SH-SY5Y (cell line): Measurements from ENCODE around the gene AK2.

Experiments
- GATA2 ChIP-seq: IDR thresholded peaks from 2 replicates; pipeline ENCODE4 v1.6.1; 2011; ENCODE audit warnings: mild to moderate bottlenecking, low read depth, low read length
- GATA3 ChIP-seq: IDR thresholded peaks from 2 replicates; pipeline ENCODE4 v1.6.1; 2011; ENCODE audit warnings: low read depth, mild to moderate bottlenecking, low read length, moderate library complexity

AK2 gene

DNA sequence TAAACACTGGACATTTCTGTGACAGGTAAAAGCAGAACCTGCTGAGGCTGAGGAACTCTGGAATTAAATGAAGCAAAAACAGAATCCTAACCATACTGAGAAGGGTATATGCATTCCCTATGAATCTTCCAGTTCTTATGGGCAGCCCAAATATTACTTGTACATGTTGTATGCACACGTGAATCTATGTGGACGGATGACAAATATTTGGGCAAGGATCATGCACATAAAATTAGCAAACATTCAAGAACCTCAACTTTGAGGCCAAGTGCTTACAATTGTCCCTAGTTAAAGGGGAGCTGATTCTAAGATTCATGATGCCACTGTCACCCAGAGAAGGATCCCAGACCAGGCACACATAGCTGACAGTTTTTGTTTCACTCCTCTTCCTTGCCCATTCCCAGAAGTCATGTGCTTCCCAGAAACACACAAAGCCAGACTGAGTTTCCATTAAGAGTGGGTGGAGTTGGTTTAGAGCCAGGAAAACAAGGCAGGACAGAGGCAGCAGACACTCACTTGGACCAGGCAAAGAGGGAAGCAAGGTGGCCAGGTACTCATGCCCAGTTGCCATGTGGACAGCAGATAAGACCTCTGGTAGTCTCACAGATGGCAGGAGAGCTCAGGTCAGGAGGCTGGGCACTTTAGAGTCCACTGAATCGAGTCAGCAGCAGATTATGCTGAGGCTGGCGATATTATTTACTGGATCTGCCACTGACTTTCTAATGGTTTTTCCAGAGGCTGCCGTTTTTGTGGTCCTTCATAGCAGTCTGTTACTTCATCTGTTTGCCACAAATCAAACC lies 25.6 kb downstream of the AK2 start:
- TF ChIP-seq GATA3 (no peak), GATA2 (no peak)

DNA sequence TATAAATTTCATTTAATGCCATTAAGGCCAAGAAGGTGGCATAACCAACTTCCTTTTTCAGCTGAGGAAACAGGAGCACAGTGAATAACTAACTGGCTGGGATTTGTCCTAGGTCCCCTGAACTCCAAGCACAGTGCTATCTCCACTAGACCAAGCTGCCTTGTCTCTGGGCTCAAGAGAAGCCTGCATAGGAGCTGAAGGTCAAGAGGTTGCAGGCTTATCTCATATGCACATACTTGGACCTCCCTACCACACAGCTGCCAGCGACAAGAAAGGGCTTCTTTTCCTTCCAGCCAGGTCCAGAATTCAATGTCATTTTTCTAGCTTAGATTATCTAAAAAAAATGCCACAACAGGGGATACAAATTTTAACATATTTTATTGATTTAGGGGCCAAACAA lies 27.1 kb downstream of the AK2 start:
- TF ChIP-seq GATA2 (no peak), GATA3 (no peak)

DNA sequence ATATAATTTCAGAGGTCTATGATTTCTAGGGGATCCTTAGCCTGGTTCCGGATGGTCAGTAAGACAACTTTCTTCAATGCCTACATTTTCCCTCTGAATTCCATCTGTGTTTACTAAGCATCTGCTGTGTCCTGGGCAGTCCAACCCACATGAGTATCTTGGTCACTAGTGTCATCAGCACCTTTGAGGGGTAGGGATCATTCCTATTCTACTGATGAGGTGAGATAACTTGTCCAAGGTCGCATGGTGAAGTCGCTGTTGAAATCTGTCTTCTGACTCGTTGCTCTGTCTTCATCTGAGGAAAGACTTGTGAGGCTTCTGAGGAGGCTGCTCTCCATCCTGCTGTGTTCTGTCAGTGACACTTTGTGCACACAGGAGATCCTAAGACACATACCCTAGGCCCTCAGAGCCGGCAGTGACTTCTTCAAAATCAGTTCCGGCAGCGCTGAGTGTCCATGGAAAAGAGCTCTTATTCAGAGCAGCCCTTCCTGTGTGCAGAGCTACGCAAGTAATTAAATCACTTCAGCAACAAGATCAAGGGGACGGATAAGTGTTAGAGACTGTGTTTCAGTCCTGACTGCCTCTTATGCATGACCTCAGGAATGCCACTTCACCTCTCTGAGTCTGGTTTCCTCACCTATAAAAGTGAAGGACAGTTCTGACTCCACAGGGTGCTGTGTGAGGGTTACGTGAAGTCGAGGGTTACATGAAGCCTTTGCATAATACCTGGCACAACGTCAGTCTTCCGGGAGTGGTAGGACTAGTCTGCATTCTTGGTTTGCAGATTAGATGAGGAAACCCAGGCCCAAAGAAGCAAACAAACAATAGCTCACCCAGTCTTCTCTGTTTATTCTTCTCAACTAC lies 28.4 kb downstream of the AK2 start:
- TF ChIP-seq GATA2 (peak; percentile 63; the same call in 1 of the 2 replicates), GATA3 (no peak)

DNA sequence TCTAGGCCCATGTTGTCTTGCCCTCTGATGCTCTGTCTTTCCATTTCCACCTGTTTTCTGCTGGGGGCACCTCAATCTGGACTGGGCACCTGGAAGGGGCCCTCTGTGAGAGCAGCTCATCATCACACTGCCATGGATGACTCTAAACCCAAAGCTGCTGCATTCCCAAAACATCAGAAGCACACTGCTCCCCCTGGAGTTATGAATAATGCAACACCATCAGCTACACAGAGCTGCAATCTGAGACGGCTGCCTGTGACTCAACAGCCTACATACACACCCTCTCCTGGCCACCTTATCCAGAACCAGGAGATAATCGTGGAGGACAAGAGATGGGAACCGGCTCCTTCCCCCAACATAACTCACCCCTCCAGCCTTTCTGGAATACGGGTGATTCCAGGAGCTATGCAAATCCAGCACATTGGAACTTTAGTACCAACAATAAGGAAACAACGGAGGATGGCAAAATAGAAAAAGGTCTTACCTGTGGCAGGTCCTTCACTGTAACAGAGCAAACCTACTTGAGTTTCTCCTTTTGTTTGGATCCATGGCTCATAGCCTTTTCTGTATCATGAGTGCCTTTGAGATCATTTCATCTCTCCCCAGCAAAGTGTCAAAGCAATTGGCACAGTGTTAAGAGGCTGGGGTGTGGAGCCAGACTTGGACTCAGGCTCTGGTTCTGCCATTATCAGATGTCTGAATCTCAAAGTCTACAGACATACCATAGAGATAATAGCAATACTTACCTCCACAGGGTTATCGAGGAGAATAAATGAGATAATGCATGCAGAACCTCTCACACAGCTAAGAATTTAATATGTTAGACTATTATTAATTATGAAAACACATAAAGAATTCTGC lies 29.3 kb downstream of the AK2 start:
- TF ChIP-seq GATA3 (no peak), GATA2 (no peak)

DNA sequence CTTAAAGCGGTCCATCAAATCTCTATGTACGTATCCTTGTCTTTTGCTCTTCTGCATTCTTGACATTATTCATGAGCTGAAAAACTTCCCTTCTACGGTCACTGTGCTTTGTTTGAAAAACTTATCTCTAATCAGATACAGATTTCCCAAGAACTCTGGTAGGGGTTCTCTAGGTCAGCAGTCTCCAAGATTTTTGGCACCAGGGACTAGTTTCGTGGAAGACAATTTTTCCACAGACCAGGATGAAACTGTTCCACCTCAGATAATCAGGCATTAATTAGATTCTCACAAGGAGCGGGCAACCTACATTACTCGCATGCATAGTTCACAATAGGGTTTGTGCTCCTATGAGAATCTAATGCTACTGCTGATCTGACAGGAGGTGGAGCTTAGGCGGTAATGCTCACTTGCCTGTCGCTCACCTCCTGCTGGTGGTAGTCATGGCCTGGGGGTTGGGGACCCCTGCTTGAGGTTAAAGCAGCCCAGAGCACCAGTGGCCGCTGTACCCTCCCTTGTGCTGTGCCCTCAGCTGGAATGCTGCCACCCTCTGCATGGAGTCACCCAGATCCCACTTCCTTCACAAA lies 30.8 kb downstream of the AK2 start:
- no peak for TF ChIP-seq GATA3
- TF ChIP-seq GATA2, result no peak

DNA sequence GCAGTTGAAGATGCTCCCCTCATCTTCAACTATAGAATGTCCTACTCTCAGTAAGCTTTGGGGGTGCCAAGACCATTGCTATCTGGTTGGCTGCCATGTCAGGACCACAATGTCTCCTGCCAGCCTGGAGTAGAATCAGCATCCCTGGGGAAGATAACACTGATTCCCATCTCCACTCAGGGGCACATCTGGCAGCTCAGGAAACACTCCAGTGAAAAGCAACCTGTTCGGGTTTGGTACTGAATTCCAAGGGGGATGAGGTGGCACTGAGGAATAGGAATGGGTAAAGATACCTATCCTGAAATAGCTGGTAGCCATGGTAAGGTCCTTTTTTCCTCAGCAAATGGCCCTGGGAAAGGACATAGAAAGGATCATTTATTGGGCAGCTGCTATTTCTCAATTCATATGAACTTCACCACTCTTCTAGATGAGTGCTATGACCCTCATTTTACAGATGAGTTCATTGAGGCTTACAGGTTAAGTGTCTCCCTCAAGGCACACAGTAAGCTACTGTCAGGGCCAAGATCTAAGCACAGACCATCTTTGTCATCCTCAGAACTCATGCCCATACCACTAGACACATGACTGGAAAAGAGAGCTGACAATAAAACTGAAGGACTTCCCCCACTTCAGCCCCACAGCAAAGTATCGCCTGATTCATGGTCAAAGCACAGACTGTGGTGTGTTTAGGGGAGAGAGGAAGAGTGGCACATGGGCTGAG lies 31.4 kb downstream of the AK2 start:
- TF ChIP-seq GATA3, result no peak
- TF ChIP-seq GATA2, result 0 out of 2 replicates have a peak, but pooled peaks have one; percentile 19

DNA sequence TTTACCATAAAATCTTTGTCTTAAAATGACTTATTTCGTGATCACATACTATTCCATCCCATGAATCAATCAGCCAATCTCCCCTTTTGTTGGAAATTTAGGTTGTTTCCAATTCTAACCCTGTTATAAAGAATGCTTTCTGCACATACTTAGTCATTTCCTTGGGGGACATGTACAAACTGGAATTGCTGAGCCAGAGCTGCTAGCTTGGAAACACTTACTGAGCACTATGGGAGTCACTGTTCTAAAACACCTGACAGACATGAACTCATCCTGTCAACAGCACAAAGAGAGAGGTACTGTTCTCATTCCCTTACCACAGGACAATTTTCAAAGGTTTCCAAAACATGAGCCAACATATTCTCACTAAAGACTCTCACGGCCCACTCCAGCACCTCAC lies 32.1 kb downstream of the AK2 start:
- TF ChIP-seq GATA2 (no peak), GATA3 (no peak)

DNA sequence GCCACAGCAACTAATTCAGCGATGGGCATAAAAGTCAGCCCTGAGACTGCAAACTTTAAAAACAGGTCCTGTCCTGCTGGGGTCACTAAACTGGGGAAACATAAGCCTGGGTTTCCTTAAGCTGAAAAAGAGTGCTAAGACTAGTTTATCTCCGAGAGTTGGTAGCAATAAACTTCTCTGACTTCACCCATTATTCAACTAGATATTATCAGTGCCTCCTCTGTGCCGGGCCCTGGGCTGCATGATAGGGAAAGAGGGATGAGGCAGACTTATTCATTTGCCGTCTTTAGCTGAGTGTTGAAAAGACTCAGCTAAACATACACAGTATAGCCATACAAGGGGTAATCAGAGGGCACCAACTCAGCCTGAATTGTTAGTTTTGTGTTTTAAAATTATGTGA lies 33.0 kb downstream of the AK2 start:
- TF ChIP-seq GATA3 (no peak), GATA2 (no peak)

DNA sequence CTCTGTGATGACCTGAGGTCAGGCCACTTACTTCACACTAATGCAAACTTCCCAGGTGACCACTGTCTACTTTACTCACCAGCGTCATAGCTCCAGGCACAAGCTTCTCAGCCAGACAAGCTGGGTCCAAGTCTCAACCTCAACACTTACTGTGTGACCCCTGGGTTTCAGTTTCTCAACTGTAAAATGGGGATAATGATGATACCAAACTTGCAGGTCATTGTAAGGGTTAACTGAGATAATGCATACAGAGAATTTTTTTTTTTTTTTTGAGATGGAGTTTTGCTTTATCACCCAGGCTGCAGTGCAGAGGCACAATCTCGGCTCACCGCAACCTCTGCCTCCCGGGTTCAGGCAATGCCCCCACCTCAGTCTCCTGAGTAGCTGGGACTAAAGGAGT lies 34.7 kb downstream of the AK2 start:
- TF ChIP-seq GATA2, result no peak
- TF ChIP-seq GATA3, result no peak

DNA sequence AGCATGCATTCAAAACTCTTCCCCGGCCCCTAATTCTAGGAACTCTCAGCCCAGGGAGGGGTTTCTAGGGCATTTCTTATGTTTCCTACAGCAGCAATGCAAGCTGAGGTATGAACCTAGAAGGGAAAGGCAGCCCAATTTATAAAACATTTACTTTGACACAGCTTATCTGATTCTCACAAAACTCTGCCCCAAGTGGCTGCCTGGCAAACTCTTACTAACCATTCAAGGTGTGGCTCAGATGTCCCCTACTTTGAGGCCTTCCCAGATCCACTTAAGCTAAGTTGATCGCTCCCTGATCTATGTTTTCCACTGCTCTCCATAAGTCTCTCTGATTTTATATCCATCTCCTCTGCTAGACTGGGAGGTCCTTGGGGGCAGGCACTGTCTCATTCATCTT lies 35.4 kb downstream of the AK2 start:
- TF ChIP-seq GATA2 (no peak), GATA3 (no peak)

DNA sequence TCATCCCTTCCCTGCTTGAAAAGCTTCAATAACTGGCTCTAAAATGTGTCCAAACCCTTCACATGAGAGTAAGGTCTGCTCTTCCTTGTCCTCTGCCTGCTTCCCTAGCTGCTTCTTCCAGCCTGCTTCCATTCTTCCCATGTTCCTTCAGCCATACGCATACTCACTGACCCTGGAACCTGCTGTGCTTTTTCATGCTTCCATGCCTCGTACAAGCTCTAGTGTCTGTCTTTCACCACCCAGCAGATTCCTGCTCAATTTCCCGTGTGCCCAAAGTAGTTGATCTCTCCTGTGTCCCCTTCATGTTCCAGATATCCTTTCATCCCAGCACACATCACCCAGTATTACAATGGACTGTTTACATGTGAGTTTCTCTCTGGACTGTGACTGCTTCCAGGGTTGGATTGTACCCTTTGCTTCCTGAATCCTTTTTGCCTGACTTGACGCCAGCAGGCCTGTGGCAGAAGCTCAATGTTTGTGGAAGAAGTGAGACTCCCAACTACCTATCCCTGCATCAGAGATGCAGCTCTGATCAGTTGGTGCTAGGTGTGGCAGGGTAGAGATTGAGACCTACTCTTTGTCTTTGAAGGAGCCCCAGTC lies 36.2 kb downstream of the AK2 start:
- TF ChIP-seq GATA2, result no peak
- no peak for TF ChIP-seq GATA3

DNA sequence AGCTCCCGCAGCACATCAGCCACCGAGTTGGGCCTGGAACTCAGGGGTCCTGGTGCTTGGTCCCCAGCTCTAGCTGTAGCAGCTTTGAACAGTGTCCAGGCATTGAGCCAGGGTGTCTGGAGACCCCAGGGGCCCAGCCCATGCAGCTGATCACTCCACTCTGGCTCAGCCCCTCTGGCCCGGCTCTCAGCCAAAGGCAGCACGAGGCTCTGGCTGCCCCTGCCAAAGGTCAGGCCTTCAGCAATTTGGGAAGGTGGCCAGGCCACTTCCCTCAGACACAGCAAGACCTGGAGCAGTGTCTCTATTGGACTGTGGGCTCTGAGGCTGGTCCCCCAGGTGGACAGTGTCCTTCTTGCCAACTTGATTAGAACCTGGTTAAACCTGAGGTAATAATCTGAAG lies 37.7 kb downstream of the AK2 start:
- TF ChIP-seq GATA3 (no peak), GATA2 (no peak)

DNA sequence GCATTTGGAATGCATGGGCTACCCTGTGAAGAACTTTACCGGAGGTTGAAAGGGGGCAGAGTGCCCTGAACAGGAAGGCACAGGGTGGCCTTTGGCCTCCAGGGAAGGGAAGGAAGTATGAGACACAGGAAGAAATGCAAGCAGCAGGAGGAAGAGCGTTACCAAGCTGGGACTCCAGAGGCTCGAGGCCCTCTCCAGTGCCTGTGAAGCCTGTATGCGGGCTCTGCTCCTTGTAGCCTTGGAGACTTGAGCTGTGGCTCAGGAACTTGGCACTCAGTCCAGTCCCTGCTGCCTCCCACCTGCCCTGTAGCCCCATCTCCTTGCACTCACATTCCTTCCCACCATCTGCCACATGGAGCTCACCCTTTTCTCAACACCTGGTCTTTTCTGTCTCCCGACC lies 38.6 kb downstream of the AK2 start:
- TF ChIP-seq GATA3, result no peak
